K562 (cell line): Measurements from ENCODE around the gene ETS1. TPM values are rescaled to one million over a fixed set of nuclear protein-coding genes. Genes with fewer than 3 reads are reported as not detected.

Experiments used
- FUS ChIP-seq: fragments of 200-400 bp; formaldehyde crosslinking; optimal IDR thresholded peaks from 2 replicates; pipeline ENCODE3; 2017; ENCODE audit warnings: low read depth, low read length
- HDAC8 ChIP-seq: fragments of 450-650 bp; IDR thresholded peaks from 2 replicates; pipeline ENCODE4 v1.6.1; 2016; ENCODE audit warnings: mild to moderate bottlenecking, missing genetic modification characterization, moderate library complexity, missing compliant biosample characterization
- KDM4B ChIP-seq, 2 experiments: fragments of 450-650 bp in 1 of 2; sonication (generic) in 1 of 2; IDR thresholded peaks; 2 replicates each; pipeline ENCODE4 v1.6.1; 2016 to 2017; ENCODE audit warnings: borderline replicate concordance in 2 of 2, antibody characterized with exemption in 1 of 2, low read depth in 1 of 2, mild to moderate bottlenecking in 1 of 2
- LEF1 ChIP-seq: fragments of 450-650 bp; IDR thresholded peaks from 2 replicates; pipeline ENCODE4 v1.6.1; 2016; ENCODE audit warnings: mild to moderate bottlenecking
- MAZ ChIP-seq, 2 experiments: fragments of 450-650 bp in 1 of 2; sonication (generic) in 1 of 2; formaldehyde crosslinking; IDR thresholded peaks in 1 of 2; conservative IDR thresholded peaks in 1 of 2; 2 replicates each; pipeline versions ENCODE4 v1.4.0 to v1.5.0; 2020; ENCODE audit warnings: mild to moderate bottlenecking in 1 of 2, missing genetic modification reagents in 1 of 2
- MECOM ChIP-seq: fragments of 250-450 bp; sonication (Bioruptor Pico); IDR thresholded peaks from 2 replicates; pipeline ENCODE4 v1.8.0; 2022; ENCODE audit warnings: inconsistent platforms
- MEF2A ChIP-seq: IDR thresholded peaks from 2 replicates; pipeline ENCODE4 v1.6.1; 2011; ENCODE audit warnings: low read depth, mild to moderate bottlenecking, low read length, moderate library complexity; ENCODE audit not compliant: control insufficient read depth
- PHF21A ChIP-seq: fragments of 450-650 bp; IDR thresholded peaks from 2 replicates; pipeline ENCODE4 v1.6.1; 2017; ENCODE audit warnings: low read depth, borderline replicate concordance
- SMARCA4 ChIP-seq: fragments of 450-650 bp; IDR thresholded peaks from 2 replicates; pipeline ENCODE4 v1.6.1; 2016
- TAL1 ChIP-seq: fragments of 450-650 bp; IDR thresholded peaks from 2 replicates; pipeline ENCODE4 v1.6.1; 2016; ENCODE audit warnings: mild to moderate bottlenecking
- ZNF583 ChIP-seq: fragments of 250-450 bp; sonication (Bioruptor Pico); IDR thresholded peaks from 2 replicates; pipeline ENCODE4 v1.4.0; 2020
- ZNF668 ChIP-seq: fragments of 250-450 bp; sonication (Bioruptor Pico); IDR thresholded peaks from 2 replicates; pipeline ENCODE4 v1.8.0; 2022; ENCODE audit warnings: mild to moderate bottlenecking, inconsistent platforms
- polyA plus RNA-seq, 8 experiments: library from polyadenylated mRNA; depleted of rRNA in 4 of 8; stranded (reverse) in 5 of 8; unstranded in 3 of 8; fragments of >200 nt; fragmentation: Nextera tagmentation in 2 of 8; fragmentation: Illumina TruSeq in 1 of 8; extraction: Ambion mirVana in 2 of 8; extraction: Trizol in 1 of 8; gene quantifications; 2 replicates each; pipeline versions ENCODE4 v1.2.1 to v1.2.3, GENCODE V29; 2011 to 2014; ENCODE audit warnings: inconsistent platforms in 1 of 8, missing spikeins in 1 of 8
- total RNA-seq, 7 experiments: library from RNA; depleted of rRNA in 6 of 7; stranded (reverse); fragments of >200 nt in 6 of 7; fragmentation: Illumina TruSeq in 2 of 7; extraction: Trizol in 2 of 7; gene quantifications; 2 replicates each; pipeline versions ENCODE4 v1.2.1 to v1.2.3, GENCODE V29; 2011 to 2021; ENCODE audit warnings: low replicate concordance in 1 of 7
- TF ChIP-seq, protein P1 (sequence below), 2 experiments: IDR thresholded peaks; 2 replicates each; pipeline ENCODE4 v1.6.1; 2012; ENCODE audit warnings: improper control_type of control experiment in 2 of 2, low read depth in 2 of 2, low read length in 2 of 2, borderline replicate concordance in 1 of 2
- TF ChIP-seq, protein P2 (sequence below): sonication (generic); formaldehyde crosslinking; IDR thresholded peaks from 2 replicates; pipeline ENCODE4 v1.8.0; 2022; ENCODE audit warnings: mild to moderate bottlenecking, missing genetic modification reagents, borderline replicate concordance
- TF ChIP-seq, protein P3 (sequence below): fragments of 450-650 bp; IDR thresholded peaks from 2 replicates; pipeline ENCODE4 v1.6.1; 2018; ENCODE audit not compliant: partially characterized antibody
- TF ChIP-seq, protein P4 (sequence below): sonication (generic); formaldehyde crosslinking; IDR thresholded peaks from 2 replicates; pipeline ENCODE4 v1.8.0; 2022; ENCODE audit warnings: mild to moderate bottlenecking, missing genetic modification reagents

Gene ETS1
- total and polyA plus RNA-seq, 9 of the 15 experiments (the other 6 are each of a cell fraction or from before 2014, with no cell fraction given), result 0.04 to 1.4 (median 0.23) TPM

DNA sequence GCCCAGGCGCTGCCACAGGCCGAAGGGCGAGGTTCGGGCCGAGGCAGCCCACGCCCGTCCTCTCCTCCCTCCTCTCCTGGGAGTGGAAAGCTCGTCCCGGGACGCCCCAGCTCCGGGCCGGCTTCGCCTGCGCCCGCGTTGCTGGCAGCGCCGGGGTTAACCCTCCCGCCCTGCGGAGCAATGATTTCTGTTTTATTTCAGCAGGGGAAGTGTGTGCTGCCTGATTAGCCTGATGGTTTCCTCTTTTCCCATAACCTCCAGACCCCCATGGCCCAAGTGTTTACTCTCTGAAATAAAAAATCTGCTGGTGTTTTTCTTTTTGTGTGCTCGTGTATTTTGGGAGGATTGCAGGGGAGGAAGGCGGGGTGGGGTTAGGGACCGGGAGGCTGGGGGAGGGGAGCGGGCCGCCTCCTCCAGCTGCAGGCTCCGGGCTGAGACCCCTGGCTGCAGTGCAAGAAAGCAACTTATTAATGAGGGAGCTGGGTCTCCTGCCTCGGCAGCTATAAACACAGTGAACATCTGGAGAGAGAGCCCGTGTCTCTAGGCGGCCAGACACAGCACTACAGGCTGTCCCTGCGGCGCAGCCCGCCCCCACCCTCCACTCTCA lies 38.6 kb downstream of the ETS1 start (continued):
- TF ChIP-seq, protein P1, sequence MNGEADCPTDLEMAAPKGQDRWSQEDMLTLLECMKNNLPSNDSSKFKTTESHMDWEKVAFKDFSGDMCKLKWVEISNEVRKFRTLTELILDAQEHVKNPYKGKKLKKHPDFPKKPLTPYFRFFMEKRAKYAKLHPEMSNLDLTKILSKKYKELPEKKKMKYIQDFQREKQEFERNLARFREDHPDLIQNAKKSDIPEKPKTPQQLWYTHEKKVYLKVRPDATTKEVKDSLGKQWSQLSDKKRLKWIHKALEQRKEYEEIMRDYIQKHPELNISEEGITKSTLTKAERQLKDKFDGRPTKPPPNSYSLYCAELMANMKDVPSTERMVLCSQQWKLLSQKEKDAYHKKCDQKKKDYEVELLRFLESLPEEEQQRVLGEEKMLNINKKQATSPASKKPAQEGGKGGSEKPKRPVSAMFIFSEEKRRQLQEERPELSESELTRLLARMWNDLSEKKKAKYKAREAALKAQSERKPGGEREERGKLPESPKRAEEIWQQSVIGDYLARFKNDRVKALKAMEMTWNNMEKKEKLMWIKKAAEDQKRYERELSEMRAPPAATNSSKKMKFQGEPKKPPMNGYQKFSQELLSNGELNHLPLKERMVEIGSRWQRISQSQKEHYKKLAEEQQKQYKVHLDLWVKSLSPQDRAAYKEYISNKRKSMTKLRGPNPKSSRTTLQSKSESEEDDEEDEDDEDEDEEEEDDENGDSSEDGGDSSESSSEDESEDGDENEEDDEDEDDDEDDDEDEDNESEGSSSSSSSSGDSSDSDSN (IDR thresholded peaks at IDR 0.05; ENCODE audit: borderline replicate concordance in 1 of 2, low read depth in 2 of 2, low read length in 2 of 2), result peak; percentile 90 to 96; a peak in 3 of 4 replicates
- TF ChIP-seq SMARCA4 (no peak), FUS (no peak), MEF2A (no peak), PHF21A (no peak), MECOM (CRISPR knock-in tag) (no peak), ZNF668 (CRISPR knock-in tag) (no peak), TAL1 (no peak), KDM4B (IDR thresholded peaks at IDR 0.05; ENCODE audit: borderline replicate concordance in 2 of 2, low read depth in 1 of 2) (no peak), HDAC8 (tag) (no peak), MAZ (CRISPR knock-in tag; conservative IDR thresholded peaks at IDR 0.05 in 1 of 2, IDR thresholded peaks at IDR 0.05 in 1 of 2) (0 out of 4 replicates have a peak, but pooled peaks of 1 of the 2 experiments have one; percentile 55), ZNF583 (no peak), LEF1 (no peak)
- TF ChIP-seq, protein P2, sequence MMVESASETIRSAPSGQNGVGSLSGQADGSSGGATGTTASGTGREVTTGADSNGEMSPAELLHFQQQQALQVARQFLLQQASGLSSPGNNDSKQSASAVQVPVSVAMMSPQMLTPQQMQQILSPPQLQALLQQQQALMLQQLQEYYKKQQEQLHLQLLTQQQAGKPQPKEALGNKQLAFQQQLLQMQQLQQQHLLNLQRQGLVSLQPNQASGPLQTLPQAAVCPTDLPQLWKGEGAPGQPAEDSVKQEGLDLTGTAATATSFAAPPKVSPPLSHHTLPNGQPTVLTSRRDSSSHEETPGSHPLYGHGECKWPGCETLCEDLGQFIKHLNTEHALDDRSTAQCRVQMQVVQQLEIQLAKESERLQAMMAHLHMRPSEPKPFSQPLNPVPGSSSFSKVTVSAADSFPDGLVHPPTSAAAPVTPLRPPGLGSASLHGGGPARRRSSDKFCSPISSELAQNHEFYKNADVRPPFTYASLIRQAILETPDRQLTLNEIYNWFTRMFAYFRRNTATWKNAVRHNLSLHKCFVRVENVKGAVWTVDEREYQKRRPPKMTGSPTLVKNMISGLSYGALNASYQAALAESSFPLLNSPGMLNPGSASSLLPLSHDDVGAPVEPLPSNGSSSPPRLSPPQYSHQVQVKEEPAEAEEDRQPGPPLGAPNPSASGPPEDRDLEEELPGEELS (CRISPR knock-in tag), result no peak
- TF ChIP-seq, protein P3, sequence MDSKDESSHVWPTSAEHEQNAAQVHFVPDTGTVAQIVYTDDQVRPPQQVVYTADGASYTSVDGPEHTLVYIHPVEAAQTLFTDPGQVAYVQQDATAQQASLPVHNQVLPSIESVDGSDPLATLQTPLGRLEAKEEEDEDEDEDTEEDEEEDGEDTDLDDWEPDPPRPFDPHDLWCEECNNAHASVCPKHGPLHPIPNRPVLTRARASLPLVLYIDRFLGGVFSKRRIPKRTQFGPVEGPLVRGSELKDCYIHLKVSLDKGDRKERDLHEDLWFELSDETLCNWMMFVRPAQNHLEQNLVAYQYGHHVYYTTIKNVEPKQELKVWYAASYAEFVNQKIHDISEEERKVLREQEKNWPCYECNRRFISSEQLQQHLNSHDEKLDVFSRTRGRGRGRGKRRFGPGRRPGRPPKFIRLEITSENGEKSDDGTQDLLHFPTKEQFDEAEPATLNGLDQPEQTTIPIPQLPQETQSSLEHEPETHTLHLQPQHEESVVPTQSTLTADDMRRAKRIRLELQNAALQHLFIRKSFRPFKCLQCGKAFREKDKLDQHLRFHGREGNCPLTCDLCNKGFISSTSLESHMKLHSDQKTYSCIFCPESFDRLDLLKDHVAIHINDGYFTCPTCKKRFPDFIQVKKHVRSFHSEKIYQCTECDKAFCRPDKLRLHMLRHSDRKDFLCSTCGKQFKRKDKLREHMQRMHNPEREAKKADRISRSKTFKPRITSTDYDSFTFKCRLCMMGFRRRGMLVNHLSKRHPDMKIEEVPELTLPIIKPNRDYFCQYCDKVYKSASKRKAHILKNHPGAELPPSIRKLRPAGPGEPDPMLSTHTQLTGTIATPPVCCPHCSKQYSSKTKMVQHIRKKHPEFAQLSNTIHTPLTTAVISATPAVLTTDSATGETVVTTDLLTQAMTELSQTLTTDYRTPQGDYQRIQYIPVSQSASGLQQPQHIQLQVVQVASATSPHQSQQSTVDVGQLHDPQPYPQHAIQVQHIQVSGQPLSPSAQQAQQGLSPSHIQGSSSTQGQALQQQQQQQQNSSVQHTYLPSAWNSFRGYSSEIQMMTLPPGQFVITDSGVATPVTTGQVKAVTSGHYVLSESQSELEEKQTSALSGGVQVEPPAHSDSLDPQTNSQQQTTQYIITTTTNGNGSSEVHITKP, result no peak
- TF ChIP-seq, protein P4, sequence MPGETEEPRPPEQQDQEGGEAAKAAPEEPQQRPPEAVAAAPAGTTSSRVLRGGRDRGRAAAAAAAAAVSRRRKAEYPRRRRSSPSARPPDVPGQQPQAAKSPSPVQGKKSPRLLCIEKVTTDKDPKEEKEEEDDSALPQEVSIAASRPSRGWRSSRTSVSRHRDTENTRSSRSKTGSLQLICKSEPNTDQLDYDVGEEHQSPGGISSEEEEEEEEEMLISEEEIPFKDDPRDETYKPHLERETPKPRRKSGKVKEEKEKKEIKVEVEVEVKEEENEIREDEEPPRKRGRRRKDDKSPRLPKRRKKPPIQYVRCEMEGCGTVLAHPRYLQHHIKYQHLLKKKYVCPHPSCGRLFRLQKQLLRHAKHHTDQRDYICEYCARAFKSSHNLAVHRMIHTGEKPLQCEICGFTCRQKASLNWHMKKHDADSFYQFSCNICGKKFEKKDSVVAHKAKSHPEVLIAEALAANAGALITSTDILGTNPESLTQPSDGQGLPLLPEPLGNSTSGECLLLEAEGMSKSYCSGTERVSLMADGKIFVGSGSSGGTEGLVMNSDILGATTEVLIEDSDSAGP (CRISPR knock-in tag), result no peak
